GM19023 (cell line): ENCODE results near the gene NFKBIE.

ENCODE experiments used
- ATAC-seq: cut with Tn5 transposase; IDR thresholded peaks from one replicate; pipeline ENCODE4 v1.9.1; 2021; ENCODE audit warnings: mild to moderate bottlenecking, moderate library complexity; ENCODE audit not compliant: unreplicated experiment

The NFKBIE gene

DNA sequence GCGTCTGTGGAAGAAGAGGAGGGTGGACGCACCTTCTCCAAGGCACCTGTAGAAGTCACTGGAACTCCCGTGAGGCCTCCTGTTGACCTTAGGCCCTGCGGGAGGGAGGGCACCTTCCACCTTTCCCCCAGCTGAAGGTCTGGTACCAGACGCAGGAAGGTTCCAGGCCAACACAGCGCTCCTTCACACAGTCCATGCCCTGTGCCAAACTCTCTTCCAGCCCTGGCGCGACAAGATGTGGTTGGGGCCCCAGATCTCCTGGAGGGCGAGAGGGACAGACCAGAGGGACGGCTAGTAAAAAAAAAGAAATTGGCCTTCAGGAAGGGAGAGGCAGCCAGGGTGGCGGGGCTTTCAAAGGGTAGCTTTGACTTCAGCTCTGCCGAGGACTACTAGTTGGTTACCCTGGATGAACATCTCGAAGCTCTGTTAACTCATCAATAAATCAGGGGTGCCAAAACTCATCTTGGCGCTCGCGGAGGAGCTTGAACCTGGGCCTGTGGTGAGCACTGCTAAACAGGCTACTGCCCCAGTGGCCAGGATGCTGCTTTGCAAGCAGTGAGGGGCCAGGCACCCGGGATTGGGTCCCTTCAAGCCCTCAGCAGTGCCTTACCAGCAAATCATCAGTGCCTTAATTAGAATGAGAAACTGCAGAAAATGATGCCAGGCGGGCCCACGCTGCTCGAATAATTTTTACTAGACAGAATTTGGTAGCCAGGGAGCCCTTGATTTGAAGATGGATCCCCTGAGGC is 32.9 kb upstream of the NFKBIE start:
- no peak for ATAC-seq

DNA sequence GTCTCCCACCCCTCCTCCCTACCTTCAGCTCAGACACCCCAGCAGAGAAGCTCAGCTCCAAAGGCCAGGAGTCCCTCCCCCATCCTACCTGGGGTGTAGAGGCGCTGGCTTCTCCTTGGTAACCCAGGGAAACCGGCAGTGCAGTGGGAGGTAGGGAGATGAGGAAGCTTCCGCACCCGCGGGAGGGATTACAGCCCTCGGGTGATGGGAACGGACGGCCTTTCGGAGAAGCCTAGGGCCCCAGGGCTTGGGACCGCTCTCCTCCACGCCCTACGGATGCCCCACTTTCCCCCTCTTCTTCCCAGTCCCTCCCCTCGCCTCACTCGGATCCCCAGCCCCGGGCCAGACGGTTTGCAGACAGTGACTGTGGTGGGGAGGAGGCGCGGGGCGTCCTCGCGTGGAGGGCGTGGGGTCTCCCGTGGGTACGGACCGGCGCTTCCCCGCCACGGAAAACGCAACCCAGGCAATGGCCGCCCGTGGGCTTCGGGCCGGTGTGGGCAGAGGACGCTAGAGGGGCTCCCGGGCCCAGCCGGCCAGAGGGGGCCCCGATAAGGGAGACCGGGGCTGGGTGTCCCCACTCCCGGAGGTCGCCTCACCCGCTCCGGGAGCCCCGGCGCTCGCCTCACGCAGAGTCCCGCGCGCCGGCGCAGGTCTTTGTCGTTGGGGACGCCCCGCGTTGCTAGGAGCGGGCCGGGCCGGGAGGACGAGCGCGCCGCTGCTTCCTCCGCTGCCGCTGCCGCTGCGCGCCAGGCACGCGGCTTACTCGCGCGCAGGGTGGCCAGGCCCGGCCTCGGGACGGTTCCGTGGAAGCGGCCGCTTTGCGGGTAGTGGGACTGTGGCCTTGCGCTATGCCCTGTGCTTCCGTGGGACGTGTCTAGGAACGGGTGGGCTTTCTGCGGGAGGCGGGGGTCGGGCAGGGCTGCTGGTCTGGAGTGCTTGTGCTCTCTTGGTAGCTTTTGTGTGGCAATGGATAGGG is 32.0 kb upstream of the NFKBIE start:
- no peak for ATAC-seq

DNA sequence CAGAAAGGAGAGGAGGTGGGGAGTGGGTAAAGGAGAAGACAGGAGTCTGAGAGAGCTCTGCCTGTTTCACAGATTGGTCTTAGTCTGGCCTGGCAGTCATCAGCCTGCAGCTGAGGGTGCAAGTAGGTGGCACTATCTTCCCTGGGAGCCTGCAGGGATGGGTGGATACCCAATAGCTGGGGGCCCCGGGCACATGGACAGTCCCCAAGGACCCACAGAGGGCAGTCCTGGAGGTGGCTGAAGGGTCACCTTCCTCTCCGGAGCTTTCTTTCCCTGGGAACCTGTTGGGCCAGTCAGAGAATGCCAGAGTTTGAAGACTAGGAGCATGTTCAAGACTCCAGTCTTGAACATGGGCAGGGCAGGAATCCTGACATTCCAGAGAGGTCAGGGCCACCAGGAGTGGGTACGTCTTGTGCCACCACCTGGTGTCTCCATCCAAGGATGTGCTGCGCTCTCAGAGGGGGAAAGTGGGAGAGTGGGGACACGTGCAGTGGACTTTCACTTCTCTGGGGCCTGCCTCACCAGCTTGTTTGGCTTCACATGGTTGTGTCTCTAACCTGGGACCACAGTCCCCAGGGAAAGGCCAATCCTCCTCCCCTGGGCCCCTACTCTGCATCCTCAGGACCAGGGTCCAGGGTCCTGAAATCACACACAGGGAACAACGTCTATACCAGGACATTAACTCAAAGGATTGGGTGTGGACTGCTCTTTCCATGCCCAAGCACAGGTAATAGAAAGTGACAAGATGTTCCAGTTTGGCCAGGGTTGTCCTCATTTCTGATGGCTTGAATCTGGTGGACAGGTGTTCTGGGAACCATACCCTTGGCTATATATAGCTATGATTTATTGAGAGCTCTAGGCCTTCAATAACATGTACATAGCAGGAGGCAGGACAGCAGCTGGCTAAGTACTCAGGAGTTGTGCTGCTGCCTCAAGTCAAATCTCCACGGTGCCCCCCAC is 29.8 kb upstream of the NFKBIE start:
- no peak for ATAC-seq

DNA sequence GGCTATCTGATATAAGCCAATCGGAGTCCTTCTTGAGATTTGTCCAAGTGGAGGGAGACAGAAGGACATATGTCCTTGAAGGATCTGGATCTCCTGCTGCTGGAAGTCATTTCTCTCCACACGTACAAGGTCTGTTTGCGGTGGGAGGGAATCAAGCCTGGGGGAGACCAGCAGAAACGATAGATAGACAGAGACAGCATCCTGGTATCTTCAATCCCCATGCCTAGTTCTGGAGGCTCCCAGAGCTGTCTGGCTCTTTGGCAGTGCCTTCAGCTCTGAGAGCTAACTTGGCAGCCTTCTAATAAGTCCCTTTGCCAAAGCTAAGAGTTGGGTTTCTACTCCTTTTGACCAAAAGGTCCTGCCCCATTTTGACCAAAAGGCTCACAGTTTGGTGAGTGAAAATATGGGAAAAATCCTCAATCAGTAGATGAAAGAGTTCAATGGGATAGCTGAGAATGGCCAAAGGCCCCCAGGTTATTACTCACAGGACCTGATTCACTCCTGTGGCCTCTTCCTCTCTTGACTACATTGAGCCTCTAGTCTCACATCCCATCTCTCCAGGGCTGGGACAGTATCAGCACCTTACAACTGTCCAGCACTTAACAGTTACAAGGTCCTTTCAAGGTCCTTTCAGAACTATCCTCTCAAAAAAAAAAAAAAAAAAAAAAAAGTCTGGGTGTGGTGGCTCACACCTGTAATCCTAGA is 27.5 kb upstream of the NFKBIE start:
- ATAC-seq: no peak

DNA sequence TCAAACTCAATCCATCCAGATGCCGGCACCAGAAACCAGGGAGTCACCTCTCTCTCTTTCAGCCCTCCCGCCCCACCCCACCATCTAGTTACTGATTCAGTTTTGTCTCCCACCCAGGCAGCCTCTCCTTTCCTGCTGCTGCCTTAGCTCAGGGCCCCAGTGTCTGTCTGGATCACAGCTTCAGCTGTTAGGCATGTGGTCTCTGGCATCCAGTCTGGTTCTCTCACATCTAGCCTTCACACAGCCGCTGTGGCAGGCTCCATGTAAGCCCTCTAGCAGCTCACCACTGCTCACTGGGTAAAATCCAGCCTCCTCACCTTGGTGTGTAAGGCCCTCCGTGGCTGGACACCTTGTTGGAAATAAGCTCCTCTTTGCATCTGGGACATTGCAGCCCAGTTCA is 26.5 kb upstream of the NFKBIE start:
- no peak for ATAC-seq

DNA sequence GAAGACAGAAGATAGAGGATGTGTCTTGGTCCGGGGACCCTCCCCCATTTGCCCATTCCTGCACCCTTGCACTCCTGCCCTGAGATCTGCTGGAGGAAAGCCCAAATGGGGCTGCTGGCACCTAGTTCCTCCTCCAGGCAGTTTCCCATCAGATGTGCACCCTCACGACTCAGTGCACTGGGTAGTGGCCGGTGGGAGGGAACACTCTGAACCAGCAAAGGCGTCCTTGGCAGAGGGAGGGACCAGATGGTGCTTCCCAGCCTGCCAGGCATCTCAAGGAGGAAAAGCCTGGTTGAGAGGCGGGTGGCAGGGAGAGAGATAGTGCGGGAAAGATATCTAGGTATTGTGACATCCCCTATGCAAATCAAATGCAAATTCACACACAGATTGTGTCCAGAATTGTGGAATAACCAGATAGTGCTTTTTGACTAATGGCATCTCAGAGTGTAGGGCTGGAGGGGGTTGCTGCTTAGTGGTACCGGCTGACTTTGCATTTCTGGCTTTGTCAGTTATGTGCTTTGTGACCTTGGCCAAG is 24.4 kb upstream of the NFKBIE start:
- ATAC-seq: no peak

DNA sequence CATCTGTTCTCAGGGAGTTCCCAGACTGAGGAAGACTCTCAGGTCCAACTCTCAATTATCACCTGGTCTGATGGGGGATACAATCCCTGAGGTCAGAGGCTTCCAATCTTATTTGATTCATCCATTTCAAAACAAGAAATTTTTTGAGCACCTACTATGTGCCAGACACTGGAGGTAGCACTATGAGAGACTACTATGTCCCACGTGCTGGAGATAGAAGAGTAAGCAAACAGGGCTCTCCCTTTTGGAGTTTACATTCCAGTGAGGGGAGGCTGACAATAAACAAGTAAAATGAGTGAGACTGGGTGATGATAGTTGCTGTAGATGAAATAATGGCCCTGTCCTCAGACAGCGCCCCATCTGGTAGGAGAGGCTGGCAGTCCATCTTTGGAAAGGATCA is 21.4 kb upstream of the NFKBIE start:
- ATAC-seq: no peak

DNA sequence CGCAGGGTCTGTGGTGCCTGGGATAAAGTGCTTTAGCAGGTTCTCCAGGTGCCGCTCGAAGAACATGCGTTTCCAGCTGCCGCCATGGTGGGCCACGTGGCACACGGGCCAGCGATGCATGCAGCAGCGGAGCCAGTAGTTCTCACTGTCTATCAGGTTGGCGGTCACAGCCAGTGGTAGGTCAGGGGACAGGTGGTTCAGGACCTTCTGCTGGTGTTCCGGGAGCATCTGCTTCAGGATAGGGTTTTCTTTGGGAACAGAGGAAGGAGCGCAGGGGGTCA is 20.9 kb upstream of the NFKBIE start:
- ATAC-seq: no peak

DNA sequence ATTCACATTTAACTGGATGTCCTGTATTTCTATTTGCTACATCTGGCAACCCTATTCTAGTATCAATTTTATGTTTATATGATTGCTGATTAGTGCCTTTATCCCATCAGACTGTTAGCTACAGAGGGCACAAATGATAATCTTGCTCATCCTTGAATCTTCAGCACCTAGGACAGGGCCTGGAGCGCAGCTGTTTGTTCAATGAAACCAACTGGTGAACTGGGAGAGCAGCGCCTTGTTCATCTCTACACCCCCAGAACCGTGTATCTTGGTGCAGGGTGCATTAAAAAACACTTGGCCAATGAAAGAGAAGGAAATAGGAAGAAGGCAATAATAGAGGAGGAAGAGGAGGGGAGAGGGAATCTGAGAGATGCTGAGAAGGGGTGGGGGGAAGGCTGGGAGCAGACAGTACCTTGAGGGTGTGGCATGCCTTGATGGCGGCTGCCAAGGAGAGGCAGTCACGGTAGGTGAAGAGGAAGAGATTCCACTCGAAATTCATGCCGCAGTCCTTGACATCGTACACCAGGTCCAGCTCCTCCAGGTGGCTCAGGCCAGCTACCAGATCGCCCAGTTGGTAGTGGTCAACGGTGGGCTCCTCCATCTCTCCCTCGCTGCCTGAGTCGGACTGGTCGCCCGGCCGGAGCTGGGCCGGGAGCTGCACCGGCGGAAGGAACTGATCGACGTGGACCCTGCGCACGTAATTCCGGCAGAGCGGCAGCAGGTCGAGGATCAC is 20.4 kb upstream of the NFKBIE start:
- no peak for ATAC-seq

DNA sequence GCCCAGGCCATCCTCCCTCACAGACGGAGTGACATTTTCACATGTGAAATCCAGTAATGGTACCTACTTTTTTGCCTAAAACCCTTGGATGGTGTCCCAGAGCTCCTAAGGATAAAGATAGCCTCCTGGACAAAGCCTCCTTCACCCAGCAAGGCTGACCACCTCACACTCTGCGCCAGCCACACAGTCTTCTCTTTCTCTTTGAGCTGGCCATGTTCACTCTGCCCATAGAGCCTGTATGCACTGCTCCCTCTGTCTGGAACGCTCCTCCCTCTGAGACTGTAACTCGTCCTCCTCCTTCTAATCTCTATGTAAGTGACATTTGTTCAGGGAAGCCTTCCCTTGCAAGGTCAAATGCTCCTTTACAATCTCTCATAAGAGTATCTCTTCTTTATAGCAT is 19.5 kb upstream of the NFKBIE start:
- ATAC-seq: no peak

DNA sequence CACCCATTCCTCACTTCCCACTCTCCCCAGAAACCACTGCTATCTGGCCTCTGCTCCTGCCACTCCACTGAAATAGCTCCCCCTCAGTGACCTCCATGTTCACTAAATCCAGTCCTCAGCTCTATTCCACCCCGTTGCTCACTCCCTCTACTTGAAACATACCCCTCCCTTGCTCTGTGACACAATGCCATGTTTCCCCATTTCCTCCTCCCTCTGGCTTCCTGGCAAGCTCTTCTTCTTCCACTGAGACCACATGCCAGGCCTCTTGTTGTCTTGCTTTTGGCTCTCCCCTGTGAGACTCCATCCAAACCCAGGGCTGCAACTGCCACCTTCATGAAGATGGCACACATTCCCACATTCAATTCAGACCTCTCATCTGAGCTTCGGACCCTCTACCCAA is 18.8 kb upstream of the NFKBIE start:
- no peak for ATAC-seq

DNA sequence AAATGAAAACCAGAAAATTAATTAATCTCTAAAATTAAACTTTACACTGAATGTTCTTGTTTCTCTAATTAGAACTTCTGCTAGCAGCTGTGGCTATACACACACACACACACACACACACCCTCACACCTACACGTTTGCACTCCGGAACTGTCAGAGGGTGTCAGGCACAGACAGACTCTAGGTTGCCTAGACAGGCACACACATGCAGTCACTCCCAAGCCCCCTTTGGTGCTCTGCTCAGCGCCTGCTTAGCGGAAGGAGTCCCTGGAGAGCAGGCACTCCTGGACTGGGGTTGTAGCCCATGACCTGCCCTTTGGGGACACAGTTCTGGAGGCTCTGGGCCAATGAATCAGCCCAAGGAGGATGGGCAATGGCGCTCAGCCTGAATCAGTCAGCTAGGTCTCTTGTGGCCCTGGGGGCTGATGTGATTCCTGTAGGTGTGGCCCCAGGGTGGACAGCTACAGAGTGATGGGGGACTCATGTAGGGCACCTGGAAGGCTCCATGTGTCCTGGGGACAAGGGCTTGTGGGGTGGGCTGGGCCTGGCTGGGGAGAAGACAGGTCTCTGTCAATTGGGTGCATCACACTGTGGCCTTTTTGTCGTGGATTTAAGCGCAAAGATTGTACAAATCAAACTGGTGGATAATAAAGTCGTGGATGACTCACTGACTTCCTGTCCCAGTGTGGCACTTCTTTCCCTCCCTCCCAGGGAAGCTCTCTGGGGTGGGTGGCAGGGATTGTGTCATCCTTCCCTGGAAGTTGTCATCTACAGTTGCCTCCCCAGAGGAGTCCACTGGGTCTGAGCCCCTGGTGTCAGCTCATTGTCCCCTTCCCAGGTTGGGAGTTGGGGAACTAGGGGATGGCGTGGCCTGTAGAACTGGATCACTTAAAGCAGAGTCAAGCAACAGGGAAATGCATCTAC is 13.7 kb upstream of the NFKBIE start:
- no peak for ATAC-seq

DNA sequence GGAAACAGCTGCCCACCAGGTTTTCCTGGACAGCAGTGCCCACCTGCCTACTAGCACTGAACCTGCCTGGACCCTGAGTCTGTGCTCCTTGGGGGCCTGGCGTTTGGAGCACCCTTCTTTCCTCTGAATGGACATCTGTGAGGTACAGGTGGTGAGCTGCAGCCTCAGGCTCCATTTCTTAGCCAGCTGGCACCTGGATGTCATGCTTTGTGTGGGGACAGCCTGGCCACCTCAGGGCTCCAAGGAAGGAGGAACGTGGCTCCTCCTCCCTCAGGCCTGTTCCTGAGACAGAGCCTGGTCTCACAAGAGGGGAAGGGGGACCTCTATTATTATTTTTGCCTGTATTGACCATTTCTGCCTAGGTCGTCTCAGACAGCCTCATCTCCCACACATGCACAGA is 13.0 kb upstream of the NFKBIE start:
- ATAC-seq: no peak

DNA sequence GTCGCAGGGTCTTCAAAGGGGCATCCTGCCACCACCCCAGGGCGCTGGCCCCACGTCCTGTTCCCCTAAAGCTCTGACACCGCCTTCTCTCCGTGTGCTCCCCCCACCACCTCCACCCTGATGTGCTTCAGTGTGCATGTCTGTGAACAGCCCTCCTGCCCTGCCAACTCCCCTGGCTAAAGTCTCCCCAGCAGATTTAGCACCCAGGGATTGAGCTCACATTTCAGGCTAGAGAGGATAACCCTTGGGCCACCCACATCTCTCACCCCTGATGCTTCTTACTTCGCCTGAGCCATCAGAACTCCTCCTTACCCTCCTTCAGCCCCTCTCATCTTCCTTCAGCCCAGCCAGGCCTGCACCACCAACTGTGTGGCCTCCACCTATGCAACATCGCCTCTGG is 12.4 kb upstream of the NFKBIE start:
- no peak for ATAC-seq

DNA sequence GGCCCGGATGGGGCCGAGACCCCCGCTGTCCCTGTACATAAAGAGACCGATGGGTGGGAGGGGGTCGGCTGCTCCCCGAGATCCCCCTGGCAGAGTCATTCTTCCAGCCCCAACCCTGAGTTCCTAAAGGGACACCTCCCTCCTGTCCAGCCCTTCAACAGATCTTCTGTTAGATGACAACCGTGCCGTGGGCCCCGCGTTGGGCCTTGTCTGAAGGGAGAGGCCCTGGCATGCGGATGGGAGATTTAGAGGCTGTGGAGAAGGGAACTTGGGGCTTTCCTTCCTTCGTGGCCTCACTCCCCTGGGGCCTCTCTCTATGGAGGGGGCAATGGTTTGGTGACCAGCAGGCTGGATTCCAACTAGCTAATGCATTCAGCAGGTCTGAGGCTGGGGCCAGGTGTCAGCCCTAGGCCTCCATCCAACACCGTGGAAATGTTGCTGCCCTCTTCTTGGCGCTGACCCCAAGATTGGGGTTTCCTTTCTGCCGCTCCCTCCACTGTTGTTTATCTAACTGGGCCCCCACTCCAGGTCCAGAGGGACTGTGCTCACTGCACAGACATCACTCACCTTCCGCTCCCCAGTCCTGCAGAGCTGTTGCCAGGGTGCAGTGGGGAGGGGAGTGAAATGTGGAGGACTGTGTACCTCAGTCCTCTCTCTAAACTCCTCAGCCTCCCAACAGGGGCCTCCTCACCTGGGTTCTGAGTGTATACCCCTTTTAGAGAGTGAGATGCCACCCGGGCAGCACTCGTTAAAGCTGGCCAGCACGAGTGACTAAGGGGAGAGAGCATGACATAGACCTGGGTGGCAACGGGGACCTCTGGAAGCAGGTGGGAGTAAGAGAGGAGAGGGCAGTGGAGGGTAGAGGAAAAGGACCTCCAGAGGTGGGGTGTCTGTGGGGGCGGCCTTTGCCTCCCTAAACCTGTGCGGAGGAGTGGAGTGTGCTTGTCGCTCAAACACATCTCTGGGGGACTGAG is 11.6 kb upstream of the NFKBIE start:
- no peak for ATAC-seq

DNA sequence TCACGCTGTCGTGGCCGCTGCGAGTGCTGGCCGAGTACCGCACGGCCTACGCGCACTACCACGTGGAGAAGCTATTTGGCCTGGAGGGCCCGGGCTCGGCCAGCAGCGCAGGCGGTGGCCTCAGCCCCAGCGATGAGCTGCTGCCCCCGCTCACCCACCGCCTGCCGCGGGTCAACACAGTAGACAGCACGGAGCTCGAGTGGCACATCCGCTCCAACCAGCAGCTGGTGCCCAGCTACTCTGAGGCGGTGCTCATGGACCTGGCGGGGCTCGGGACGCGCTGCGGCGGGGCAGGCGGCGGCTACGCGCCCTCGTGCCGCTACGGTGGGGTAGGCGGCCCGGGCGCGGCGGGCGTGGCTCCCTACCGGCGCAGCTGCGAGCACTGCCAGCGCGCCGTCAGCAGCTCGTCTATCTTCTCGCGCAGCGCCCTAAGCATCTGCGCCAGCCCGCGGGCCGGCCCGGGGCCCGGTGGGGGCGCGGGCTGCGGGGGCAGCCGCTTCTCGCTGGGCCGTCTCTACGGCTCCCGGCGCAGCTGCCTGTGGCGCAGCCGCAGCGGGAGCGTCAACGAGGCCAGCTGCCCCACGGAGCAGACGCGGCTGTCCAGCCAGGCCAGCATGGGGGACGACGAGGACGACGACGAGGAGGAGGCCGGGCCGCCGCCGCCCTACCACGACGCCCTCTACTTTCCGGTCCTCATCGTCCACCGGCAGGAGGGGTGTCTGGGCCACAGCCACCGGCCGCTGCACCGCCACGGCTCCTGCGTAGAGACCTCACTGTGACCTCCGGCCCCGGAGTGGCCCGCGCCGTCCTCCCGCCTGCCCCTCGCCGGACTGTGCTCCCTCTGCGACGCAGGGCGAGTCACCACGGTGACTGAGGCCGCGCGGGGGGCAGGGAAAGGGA is 10.6 kb upstream of the NFKBIE start:
- ATAC-seq: no peak
